Measurements from ENCODE around the gene CAMK1.

Gene CAMK1

GRCh38 chr3:9769426-9770275, at the start of gene CAMK1:
Gene CAMK1 (minus strand): TSS chr3:9769947. CDS start chr3:9767749, 2,198 bp downstream.
- DNase-seq (ENCODE audit: low read depth, low spot score), result no peak

GRCh38 chr3:9818666-9819335, 49.1 kb upstream of the CAMK1 start:
- DNase-seq (ENCODE audit: low read depth, low spot score), result no peak

DNA sequence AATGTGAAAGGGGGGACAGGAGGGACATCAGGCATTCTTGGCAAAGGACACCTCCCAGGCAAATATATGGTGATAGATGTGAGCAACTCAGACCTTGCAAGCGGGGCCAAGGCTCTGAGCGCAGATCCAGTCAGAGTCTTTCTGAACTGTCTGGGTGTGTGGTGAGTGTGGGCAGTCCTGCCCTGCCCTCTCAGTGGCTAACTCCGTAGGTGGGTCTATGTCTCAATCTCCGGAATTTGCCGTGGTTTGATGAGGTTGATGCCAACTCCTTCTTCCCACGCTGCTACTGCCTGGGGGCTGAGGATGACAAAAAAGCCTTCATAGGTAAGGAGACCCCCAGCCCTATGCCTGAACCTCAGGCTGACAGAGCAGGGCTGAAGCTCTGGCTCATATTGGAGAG, 47.7 kb upstream of the CAMK1 start:
- DNase-seq (ENCODE audit: low read depth, low spot score), result no peak

GRCh38 chr3:9815986-9816385, 46.2 kb upstream of the CAMK1 start:
- no peak for DNase-seq (ENCODE audit: low read depth, low spot score)

GRCh38 chr3:9812870-9813483, 43.2 kb upstream of the CAMK1 start:
- no peak for DNase-seq (ENCODE audit: low read depth, low spot score)

DNA sequence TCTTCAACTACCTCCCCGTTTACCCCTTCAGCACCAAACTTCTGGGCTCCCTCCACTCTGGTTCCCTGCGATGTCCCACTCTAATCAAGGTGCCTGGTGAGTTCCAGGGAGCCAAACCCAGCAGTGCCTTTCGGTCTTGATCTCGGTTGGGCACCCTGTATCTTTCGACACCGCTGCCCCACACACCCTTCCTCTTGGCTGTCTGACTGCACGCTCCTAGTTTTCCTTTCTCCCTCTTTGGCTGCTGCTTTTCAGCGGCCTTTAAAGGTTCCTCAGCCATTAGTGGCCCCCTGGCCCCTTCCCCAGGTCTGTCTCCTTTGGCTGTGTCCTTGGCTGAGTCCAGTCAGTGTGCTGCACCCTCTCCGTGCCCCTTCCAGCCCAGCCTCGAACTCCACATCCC, 41.1 kb upstream of the CAMK1 start:
- no peak for DNase-seq (ENCODE audit: low read depth, low spot score)

DNA sequence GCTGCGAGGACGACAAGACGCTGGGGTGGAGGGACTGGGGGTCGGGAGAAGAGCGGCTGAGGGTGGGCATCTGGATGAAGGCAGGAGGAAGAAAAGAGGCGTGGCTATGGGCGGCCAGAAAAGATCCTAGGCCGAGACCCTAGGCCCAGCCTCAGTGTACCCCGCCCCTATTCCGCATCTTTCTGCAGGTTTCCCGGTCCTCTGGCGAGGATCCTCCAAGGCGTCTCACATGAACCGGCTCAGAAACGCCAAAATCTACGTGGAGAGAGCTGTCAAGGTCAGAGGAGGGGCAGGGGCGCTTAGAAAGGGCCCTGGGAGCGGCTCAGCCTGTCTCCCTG, 40.7 kb upstream of the CAMK1 start:
- no peak for DNase-seq (ENCODE audit: low read depth, low spot score)

DNA sequence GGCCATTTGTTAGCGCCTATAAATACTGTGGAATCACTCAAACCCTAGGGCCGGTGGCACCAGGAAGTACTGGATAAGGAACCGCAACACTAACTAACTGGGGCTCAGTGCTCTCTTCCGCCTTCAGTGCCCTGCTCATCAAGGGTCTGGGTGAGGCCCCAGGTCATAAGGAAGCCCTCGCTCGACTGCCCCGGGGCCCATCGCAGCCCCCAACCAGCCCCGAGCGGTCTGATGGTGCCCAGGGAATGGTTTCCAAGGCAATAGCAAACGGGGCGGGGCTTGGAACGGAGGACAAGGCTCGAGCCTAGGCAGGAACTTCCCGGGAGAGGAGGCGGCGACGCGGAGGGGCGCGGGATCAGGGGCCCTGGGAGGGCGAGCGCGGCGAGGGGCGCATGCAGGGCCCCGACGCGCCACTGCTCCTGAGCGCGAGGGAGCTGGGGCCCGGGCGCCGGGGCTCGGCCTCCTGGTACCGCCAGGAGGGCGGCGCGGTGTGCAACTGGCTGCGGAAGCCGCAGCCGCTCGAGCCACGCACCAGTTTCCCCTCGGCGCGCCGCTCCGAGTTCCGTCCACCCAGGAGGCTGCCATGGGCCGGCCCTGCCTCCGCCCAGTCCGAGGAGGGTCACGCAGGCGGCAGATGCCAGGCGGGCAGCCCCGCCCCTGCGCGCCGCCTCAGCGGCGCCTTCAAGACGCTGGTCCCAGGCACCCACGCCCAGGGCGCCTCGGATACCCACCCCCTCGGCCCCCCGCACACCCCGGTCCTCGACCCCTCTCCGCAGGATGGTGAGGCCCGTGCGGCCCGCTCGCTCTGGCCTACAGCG, 40.1 kb upstream of the CAMK1 start, which contains the start of gene TTLL3:
TTLL3 (plus strand) TSS at position 648 of the 818 bp plus-strand sequence. CDS start 400 bp downstream, outside the sequence.
- no peak for DNase-seq (ENCODE audit: low read depth, low spot score)

GRCh38 chr3:9809239-9809614, 39.5 kb upstream of the CAMK1 start:
- no peak for DNase-seq (ENCODE audit: low read depth, low spot score)

DNA sequence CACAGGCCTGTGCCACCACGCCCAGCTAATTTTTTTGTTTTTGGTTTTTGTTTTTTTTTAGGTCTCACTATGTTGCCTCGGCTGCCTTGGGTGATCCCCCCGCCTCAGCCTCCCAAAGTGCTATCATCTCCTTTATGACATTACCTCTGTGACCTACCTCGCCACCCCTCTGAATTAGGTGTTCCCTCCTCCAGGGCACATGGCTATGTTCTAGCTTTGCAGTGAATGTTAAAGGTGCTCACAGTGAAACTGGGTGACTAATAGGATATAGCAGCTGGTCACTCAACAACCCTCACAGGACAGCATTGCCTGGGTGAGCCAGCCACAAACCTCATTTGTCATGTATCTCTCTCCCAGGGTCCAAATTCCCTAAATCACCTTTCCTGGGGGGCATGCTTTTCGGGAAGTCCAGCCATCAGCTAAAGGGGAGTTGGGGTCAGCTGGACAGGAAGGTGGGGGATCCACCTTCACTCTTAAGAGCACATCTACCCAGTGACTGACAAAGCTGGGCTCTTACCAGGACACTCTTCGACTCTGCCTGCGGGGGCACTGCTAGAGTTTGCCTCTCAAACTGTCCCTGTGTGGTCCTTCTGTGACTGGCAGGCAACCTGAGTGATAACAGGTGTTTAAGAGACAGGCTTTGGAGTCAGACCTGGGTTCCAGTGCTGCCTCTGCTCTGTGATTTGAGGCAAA, 38.7 kb upstream of the CAMK1 start:
- peak; percentile 12 for DNase-seq (ENCODE audit: low read depth, low spot score)

DNA sequence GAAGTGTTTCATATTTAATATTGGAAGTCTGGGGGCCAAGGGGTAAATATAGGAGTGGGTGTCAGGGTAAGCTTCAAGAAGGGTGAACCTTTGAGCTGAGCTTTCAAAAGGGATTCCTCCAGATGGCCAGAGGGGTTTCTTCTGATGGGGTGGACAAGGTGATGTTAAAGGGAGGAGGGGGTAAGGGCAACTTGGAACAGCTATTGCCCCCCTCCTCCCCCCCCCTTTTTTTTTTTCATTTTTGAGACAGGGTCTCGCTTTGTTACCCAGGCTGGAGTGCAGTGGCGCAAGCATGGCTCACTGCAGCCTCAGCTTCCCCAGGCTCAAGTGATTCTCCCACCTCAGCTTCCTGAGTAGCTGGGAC, 38.2 kb upstream of the CAMK1 start:
- no peak for DNase-seq (ENCODE audit: low read depth, low spot score)

DNA sequence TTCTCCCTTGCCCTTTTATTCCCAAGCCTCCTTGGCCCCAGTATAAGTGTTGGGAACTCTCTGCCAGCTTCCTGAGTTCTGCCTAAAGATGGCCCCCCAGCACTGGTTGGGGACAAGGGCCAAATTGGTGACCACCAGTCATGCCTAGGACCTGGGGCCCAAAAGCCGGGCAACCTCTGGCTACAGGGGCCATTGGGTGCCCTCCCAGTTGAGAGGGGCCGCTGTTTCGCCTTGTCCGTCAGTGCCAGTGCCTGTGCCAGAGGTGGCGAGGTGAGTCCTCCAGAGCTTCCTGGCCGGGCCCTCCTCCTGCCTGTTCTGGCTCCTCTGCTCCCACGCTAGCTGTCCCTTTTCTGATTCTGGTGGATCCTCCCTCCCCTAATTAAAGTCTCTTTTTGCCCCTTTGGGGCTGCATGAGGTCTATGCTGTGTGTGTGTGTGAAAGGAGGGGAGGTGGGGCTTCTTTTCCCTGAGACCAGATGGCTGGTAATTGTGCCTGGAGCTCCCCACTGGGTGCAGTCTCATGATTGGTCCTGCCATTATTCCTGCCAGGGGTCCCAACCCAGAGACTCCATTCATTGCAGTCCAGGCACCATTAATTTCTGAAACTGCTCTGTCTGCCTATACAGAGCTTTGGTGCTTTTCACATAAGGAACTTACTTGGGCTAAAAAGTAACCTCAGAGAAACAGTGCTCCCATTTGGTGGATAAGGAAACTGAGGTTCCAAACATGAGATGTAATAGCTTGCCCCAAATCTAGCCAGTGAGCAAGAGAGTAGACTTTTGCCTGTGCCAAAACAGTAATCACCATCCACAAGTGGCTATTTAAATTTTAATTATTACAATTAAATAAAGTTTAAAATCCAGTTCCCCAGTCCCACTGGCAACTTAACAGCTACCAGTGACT, 37.2 kb upstream of the CAMK1 start:
- DNase-seq (ENCODE audit: low read depth, low spot score), result no peak

DNA sequence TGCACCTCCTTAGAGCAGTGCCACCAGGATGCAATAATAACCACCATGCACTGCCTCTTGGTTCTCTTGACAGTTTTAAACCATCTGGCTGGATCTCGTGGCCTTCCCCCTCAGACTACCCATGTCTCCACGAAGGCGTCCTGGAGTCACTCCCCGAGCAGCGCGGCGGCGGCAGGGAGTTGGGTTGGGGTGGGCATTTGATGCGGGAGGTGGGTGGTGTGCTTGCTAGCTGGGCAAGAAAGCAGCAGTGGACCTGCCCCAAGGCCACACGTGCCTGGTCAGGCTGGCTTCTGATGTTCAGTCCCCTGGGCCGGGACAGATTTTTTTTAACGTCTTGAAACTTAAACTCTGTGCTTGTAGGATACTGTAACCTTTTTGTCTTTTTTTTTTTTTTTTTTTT, 36.4 kb upstream of the CAMK1 start:
- DNase-seq (ENCODE audit: low read depth, low spot score), result no peak

- DNase-seq (ENCODE audit: low read depth, low spot score), result no peak
Measured at GRCh38 chr3:9804996-9805395, 35.2 kb upstream of the CAMK1 start.

DNA sequence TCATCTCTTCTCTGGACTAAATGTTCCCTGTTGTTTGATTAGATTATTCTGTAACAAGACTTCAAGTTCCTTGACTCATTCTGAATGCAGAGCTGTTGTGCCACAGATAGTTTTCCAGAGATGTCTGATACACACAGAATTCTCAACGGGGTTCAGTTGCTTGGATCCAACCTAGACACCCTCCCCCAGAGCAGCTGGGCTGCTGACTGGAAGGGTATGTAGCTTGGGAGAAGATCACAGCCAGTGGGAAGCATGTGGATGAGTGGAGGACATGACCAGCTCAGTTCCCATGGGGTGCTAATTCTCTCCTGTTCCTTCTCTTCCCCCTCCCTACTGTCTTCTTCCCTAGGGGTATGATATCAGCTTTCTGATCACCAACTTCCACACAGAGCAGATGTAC, 33.7 kb upstream of the CAMK1 start:
- DNase-seq (ENCODE audit: low read depth, low spot score), result no peak

- no peak for DNase-seq (ENCODE audit: low read depth, low spot score)
Measured at GRCh38 chr3:9800529-9800928, 30.8 kb upstream of the CAMK1 start.

DNA sequence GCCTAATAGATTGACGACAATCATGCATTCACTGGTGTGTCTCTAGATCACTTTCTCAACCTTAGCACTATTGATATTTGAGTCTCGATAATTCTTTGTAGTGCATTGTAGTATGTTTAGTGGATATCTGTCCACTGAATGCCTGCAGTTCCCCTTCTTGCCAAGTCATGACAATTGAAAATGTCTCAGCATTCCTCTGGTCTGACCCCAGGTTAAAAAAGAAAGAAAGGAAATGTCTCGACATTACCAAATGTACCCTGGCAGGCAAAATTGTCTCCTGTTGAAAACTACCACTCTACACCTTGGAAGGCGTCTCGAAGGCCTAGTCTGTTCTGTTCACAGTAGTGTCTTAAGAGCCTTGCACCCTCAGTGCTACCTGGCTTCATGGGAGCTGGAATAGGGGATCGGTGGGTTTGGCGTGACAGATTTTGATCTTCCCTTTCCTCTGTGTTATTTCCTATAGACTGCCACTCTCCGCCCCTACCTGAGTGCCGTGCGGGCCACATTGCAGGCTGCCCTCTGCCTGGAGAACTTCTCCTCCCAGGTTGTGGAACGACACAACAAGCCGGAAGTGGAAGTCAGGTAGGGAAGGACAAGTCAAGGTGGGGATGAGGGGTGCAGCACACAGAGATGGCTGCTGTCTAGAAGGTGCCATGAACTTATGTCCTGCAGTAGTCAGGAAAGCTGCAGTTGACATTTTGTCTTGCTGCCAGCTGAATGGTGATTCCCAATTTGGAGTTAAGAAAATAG, 27.6 kb upstream of the CAMK1 start:
- no peak for DNase-seq (ENCODE audit: low read depth, low spot score)

DNA sequence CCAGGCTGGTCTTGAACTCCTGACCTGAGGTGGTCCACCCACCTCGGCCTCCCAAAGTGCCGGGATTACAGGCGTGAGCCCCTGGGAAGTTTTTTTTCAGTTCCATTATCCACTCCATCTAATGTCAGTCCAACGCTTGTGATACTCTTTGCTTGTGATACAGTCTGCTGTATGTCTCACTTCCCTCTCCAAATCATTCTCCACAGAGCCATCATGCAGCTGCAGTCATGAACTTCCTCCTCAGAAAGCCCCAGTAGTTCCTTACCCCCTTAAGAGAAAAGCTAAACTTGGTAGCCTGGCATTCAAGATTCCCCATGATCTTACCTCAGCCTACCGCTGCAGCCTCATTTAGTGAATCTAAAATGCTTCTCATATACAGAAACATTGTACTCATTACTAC, 25.5 kb upstream of the CAMK1 start:
- no peak for DNase-seq (ENCODE audit: low read depth, low spot score)

DNA sequence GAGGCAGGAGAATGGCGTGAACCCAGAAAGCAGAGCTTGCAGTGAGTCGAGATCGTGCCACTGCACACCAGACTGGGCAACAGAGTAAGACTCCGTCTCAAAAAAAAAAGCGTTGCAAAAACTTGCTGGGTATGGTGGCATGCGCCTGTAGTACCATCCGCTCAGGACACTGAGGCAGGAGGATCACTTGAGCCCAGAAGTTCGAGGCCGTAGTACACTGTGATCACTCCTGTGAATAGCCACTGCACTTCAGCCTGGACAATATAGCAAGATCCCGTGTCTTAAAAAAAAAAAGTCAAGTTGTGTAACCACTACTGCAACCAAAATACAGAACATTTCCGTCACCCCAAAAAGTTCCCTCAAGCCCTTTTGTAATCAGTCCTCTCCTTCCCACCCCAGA, 24.7 kb upstream of the CAMK1 start:
- no peak for DNase-seq (ENCODE audit: low read depth, low spot score)

All from activated CD4-positive, CD25-positive, alpha-beta regulatory T cell treated with anti-CD3 and anti-CD28 coated beads, Interleukin-2, amount 50 U/mL, for 16 hours (primary cell).